Osteoblast (primary cell): ENCODE measurements around the gene NPPA. TPM values are rescaled to one million over a fixed set of nuclear protein-coding genes. Genes with fewer than 3 reads are reported as not detected.

Experiments used
- DNase-seq: peaks from one replicate; pipeline ENCODE4 v3.0.0; 2011; ENCODE audit warnings: low spot score, mixed read lengths; ENCODE audit not compliant: insufficient read length; ENCODE audit errors: missing footprints
- H2AFZ ChIP-seq: 2 replicates; pipeline ENCODE4 v1.6.0; 2011; ENCODE audit warnings: mild to moderate bottlenecking, low read length
- H3K27ac ChIP-seq: 2 replicates; pipeline ENCODE4 v1.5.1; 2011; ENCODE audit warnings: mild to moderate bottlenecking, low read depth, low read length, moderate library complexity
- H3K27me3 ChIP-seq: 2 replicates; pipeline ENCODE4 v1.6.0; 2012; ENCODE audit warnings: mild to moderate bottlenecking, control low read depth, inconsistent platforms, low read length, moderate library complexity; ENCODE audit not compliant: insufficient read depth
- H3K36me3 ChIP-seq: 2 replicates; pipeline ENCODE4 v1.5.1; 2011; ENCODE audit warnings: mild to moderate bottlenecking, low read length, control low read depth, moderate library complexity; ENCODE audit not compliant: insufficient read depth
- H3K4me1 ChIP-seq: 2 replicates; pipeline ENCODE4 v1.5.1; 2011; ENCODE audit warnings: mild to moderate bottlenecking, low read length, control low read depth, moderate library complexity; ENCODE audit not compliant: insufficient read depth
- H3K4me2 ChIP-seq: 2 replicates; pipeline ENCODE4 v1.6.0; 2011; ENCODE audit warnings: mild to moderate bottlenecking, low read length; ENCODE audit not compliant: insufficient read depth
- H3K4me3 ChIP-seq: fragments of 200-600 bp; sonication (generic); 3 replicates; pipeline ENCODE4 v1.5.1; 2012; ENCODE audit warnings: mild to moderate bottlenecking, low read length, inconsistent platforms; ENCODE audit not compliant: insufficient read depth
- H3K79me2 ChIP-seq: 2 replicates; pipeline ENCODE4 v1.6.0; 2012; ENCODE audit warnings: mild to moderate bottlenecking, low read length, control low read depth, inconsistent platforms; ENCODE audit not compliant: insufficient read depth
- H3K9me3 ChIP-seq: 2 replicates; pipeline ENCODE4 v1.5.1; 2011; ENCODE audit warnings: low read depth, low read length, control low read depth
- H4K20me1 ChIP-seq: 2 replicates; pipeline ENCODE4 v1.6.0; 2012; ENCODE audit warnings: mild to moderate bottlenecking, low read length, control low read depth; ENCODE audit not compliant: insufficient read depth
- total RNA-seq: library from RNA; depleted of rRNA; stranded (reverse); fragments of >200 nt; gene quantifications from 2 replicates; pipeline ENCODE4 v1.2.3, GENCODE V29; 2012
- TF ChIP-seq, protein P1 (sequence below): IDR thresholded peaks from 2 replicates; pipeline ENCODE4 v1.5.1; 2011; ENCODE audit warnings: mild to moderate bottlenecking, low read depth, low read length, moderate library complexity; ENCODE audit errors: extremely low read depth

The NPPA gene
- total RNA-seq, 1 donor = not detected

DNA sequence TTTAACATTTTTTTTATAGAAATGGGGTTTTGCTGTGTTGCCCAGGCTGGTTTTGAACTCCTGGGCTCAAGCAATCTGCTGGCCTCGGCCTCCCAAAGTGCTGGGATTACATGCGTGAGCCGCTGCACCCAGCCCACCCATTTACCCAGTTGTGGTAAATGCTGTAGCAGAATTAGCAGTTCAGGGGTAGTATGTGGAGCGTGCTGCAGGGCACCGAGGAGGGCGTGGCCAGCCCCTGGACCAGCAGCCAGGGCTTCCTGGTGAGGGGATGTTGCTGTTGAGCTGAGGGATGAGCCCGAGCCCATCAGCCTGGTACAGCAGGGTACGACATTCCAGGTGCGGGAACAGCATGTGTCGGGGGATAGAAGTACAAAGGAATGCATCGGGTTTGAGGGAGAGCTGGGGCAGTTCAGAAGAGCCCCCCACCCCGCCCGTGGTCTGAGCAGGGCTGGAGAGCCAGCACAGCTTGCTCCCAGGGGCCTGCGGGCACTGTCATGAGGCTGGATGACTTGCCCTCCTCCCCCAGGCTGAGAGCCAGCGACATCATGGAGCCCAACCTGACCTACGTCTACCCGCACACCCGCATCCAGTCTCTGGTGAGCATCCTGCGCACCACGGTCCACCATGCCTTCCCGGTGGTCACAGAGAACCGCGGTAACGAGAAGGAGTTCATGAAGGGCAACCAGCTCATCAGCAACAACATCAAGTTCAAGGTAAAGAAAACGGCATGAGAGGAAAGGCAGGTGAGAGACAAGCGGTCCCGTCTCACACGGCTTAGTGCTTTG lies 11.9 kb downstream of the NPPA start:
- DNase-seq = no peak
- H4K20me1 ChIP-seq = peaks cover 8% of the 10 kb centered on the region
- H3K27me3 ChIP-seq = no peaks in the 10 kb centered on the region
- no peak overlapping the region for H3K27ac ChIP-seq
- peaks cover 83% of the 10 kb centered on the region for H3K36me3 ChIP-seq
- no peaks in the 10 kb centered on the region for H3K4me1 ChIP-seq
- no peak overlapping the region for H2AFZ ChIP-seq
- TF ChIP-seq, protein P1, sequence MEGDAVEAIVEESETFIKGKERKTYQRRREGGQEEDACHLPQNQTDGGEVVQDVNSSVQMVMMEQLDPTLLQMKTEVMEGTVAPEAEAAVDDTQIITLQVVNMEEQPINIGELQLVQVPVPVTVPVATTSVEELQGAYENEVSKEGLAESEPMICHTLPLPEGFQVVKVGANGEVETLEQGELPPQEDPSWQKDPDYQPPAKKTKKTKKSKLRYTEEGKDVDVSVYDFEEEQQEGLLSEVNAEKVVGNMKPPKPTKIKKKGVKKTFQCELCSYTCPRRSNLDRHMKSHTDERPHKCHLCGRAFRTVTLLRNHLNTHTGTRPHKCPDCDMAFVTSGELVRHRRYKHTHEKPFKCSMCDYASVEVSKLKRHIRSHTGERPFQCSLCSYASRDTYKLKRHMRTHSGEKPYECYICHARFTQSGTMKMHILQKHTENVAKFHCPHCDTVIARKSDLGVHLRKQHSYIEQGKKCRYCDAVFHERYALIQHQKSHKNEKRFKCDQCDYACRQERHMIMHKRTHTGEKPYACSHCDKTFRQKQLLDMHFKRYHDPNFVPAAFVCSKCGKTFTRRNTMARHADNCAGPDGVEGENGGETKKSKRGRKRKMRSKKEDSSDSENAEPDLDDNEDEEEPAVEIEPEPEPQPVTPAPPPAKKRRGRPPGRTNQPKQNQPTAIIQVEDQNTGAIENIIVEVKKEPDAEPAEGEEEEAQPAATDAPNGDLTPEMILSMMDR = no peak
- H3K4me3 ChIP-seq = no peak overlapping the region
- H3K79me2 ChIP-seq = no peaks in the 10 kb centered on the region
- no peak overlapping the region for H3K4me2 ChIP-seq
- no peaks in the 10 kb centered on the region for H3K9me3 ChIP-seq

DNA sequence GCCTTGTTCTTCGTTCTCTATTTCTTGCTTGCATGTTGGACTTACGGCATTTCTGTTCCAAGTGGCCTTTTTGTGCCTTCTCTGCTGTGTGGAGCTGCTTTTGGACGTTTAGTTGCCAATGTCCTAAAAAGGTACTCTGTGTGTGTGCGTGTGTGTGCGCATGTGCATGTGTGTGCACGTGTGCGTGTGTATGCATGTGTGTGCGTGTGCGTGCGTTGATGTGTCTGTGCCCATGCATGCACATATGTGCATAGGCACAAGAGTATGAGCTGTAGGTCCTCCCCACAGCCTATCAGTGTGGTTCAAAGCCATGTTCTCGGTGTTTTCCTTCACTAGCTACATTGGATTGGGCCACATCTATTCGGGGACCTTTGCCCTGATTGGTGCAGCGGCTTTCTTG lies 13.7 kb downstream of the NPPA start:
- Histone ChIP-seq H3K4me3 (no peak overlapping the region), H3K4me2 (no peak overlapping the region), H3K27ac (no peak overlapping the region), H3K79me2 (no peaks in the 10 kb centered on the region), H2AFZ (no peak overlapping the region), H3K4me1 (no peaks in the 10 kb centered on the region), H3K27me3 (no peaks in the 10 kb centered on the region), H3K36me3 (peaks cover 80% of the 10 kb centered on the region), H4K20me1 (peaks cover 8% of the 10 kb centered on the region), H3K9me3 (no peaks in the 10 kb centered on the region)
- TF ChIP-seq, protein P1 = no peak
- DNase-seq = no peak

DNA sequence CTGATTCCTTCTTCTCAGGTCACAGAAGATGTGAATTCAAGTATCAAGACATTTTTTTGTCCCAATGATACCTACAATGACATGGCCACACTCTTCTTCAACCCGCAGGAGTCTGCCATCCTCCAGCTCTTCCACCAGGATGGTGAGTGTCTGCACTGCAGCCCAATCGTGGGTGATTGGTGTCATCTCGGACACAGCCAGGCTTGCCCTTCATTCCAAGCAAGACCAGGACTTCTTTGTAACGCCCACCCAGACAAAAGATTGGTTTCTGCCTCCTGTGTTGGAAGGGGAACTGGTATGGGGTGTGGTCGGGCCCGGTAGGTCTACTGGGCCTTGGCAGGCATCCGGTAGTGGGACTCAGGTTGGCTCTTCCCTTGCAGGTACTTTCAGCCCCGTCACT lies 14.1 kb downstream of the NPPA start:
- H3K36me3 ChIP-seq = peaks cover 81% of the 10 kb centered on the region
- H3K27me3 ChIP-seq = no peaks in the 10 kb centered on the region
- H3K4me1 ChIP-seq = no peaks in the 10 kb centered on the region

More for the DNA sequence above, 14.1 kb downstream of the NPPA start:
- Histone ChIP-seq H3K79me2 (no peaks in the 10 kb centered on the region), H3K27ac (no peak overlapping the region), H4K20me1 (peaks cover 4% of the 10 kb centered on the region), H3K4me2 (no peak overlapping the region), H3K4me3 (no peak overlapping the region), H3K9me3 (no peaks in the 10 kb centered on the region), H2AFZ (no peak overlapping the region)
- peak; percentile 79 for DNase-seq
- TF ChIP-seq, protein P1 = no peak
